Activated T-cell treated with anti-CD3 and anti-CD28 coated beads, Interleukin-2, amount 50 U/mL, for 1 hour (primary cell): ENCODE data around the gene TCIRG1.
A peak's percentile ranks its signal among the peaks of the same experiment; 100 is the strongest.

Experiments used
- DNase-seq: peaks from one replicate; pipeline ENCODE4 v3.0.0-alpha.2; 2020

The TCIRG1 gene

DNA sequence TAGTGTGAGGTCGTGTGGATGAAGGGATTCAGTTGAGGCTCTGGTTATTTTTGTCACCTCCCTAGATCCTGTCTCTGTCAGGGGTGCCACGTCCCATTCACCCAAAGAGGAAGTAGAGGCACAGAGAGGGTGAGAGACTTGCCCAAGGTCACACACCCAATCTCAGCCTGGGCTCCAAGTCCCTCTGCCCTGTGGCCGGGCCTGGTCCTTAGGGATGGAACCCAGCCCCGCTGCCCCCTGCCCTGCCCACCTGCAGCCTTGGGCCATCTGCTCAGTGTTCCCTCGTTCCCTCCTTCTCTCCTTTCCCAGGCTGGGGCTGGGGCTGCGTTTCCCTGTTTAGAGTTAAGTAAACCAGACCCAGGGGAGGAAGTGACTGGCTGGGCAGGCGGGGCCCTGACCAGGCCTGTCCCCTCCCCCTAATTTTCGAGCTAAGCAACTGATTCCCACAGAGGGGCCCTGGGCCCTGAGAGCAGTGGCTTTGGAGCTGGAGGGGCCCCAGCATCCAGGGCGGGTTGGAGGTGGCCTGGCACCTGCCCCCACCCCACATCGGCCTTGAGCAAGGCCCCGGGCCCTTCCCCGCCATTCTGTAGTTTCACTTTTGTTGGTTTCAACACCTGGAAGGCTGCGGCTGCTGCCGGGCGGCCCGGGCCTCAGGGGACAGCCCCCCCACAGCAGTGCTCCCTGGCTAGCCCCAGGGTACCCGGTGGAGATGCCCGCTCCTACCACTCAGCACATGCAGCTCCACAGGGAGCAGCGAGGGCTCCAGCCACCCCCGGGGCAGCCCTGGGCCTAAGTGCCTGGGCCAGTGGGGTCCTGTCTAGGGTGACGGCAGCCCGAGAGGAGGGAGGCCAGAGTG is 1.5 kb downstream of the TCIRG1 start:
- DNase-seq: peak; percentile 58

GRCh38 chr11:68040957-68041591 is 2.2 kb downstream of the TCIRG1 start:
- no peak for DNase-seq

GRCh38 chr11:68041617-68042218 is 2.9 kb downstream of the TCIRG1 start:
- no peak for DNase-seq

DNA sequence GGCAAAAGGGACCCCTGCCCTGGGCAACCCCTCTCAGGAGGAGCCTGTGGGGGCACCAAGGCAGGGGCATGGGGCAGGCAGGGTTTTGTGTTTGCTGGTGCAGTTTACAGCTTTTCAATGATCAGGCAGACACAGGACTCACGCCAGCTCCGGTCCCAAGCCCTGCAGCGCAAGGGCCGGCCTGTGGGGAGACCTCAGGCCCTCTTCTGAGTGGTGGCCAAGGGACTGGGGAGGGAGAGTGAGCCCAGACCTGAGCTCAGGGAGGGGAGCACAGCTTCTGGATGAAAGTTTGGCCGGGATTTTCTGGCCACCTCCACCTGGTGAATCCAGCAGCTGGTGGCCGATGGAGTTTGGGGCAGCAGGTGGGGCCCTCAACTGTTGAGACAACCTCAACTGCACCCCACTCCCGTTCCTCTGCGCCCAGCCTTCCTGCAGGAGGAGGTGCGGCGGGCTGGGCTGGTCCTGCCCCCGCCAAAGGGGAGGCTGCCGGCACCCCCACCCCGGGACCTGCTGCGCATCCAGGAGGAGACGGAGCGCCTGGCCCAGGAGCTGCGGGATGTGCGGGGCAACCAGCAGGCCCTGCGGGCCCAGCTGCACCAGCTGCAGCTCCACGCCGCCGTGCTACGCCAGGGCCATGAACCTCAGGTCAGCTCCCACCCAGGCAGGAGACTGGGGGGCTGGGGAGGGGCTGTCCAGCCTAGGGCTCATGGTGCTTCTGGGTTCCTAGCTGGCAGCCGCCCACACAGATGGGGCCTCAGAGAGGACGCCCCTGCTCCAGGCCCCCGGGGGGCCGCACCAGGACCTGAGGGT is 3.6 kb downstream of the TCIRG1 start:
- no peak for DNase-seq

GRCh38 chr11:68043029-68043348 is 4.2 kb downstream of the TCIRG1 start:
- DNase-seq: no peak

DNA sequence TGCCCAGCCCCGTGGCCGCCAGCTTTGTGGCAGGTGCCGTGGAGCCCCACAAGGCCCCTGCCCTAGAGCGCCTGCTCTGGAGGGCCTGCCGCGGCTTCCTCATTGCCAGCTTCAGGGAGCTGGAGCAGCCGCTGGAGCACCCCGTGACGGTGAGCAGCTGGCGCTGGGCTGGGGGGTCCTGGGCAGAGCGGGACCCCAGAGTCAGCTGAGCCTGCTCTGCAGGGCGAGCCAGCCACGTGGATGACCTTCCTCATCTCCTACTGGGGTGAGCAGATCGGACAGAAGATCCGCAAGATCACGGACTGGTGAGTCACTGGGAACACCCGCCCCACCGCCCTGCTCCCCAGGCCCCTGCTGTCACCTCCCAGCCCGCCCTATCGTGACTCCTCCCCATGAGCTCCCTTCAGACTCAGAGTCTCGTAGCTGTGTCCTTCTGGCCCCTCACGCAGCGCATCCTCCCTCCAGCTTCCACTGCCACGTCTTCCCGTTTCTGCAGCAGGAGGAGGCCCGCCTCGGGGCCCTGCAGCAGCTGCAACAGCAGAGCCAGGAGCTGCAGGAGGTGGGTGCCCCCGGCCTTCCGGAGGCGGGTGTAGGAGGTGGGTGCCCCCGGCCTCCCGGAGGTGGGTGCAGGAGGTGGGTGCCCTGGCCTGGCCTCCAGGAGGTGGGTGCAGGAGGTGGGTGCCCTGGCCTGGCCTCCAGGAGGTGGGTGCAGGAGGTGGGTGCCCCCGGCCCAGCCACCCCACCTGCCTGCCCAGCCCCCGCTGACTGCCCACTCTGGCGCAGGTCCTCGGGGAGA is 4.7 kb downstream of the TCIRG1 start:
- DNase-seq: no peak

- DNase-seq: no peak
Measured at GRCh38 chr11:68044145-68044813, 5.5 kb downstream of the TCIRG1 start.

DNA sequence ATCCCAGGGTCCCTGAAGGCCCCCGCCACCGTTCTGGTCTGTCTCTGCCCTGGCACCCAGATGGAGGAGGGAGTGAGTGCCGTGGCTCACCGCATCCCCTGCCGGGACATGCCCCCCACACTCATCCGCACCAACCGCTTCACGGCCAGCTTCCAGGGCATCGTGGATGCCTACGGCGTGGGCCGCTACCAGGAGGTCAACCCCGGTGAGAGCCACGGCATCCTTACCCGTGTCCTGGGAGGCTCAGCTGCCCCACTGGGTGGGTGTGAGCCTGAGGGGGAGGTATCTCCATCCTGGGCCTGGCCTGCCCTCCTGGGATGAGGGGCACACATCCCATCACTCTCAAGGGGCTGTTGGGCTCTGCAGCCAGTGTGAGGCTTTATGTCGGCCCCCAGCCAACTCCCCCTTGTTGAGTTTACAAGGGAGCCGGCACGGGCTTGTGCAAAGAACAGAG is 6.1 kb downstream of the TCIRG1 start:
- no peak for DNase-seq

GRCh38 chr11:68047437-68048290 is 8.8 kb downstream of the TCIRG1 start:
- DNase-seq: no peak

GRCh38 chr11:68048681-68049508 is 10.1 kb downstream of the TCIRG1 start:
- no peak for DNase-seq

DNA sequence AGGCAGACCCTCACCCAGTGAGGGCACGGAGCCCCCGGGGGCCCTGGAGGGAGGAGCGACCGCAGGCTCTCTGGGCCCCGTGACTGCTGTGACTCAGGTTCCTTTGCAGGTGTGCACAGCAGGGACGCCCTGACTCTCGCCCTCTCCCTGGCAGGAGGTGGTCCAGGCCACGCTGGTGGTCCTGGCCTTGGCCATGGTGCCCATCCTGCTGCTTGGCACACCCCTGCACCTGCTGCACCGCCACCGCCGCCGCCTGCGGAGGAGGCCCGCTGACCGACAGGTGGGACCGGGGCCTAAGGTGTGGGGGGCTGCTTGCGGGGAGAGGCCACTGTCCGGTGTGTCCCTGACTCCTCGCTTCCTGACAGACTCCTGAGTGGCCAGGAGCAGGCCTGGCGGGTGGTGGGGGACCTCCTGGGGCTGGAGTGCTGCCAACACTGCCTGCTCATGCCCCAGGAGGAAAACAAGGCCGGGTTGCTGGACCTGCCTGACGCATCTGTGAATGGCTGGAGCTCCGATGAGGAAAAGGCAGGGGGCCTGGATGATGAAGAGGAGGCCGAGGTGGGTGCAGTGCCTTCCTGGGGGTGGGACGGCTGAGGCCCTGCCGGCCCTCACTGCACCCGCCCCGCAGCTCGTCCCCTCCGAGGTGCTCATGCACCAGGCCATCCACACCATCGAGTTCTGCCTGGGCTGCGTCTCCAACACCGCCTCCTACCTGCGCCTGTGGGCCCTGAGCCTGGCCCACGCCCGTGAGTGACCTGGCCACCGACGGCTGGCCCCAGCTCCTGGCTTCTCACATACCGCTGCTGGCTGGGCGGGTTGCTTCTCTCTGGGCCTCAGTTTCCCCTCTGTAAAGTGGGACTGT is 10.9 kb downstream of the TCIRG1 start:
- DNase-seq: peak; percentile 18

DNA sequence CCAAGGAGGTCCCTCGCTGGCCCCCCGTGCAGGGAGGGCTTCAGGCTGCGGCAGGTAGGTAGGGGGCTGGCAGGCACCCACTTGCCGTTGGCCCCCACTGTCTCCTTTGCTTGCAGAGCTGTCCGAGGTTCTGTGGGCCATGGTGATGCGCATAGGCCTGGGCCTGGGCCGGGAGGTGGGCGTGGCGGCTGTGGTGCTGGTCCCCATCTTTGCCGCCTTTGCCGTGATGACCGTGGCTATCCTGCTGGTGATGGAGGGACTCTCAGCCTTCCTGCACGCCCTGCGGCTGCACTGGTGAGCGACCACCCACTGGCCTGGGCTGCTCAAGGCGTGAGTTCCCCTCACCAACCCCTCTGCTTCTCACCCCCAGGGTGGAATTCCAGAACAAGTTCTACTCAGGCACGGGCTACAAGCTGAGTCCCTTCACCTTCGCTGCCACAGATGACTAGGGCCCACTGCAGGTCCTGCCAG is 11.6 kb downstream of the TCIRG1 start:
- no peak for DNase-seq

DNA sequence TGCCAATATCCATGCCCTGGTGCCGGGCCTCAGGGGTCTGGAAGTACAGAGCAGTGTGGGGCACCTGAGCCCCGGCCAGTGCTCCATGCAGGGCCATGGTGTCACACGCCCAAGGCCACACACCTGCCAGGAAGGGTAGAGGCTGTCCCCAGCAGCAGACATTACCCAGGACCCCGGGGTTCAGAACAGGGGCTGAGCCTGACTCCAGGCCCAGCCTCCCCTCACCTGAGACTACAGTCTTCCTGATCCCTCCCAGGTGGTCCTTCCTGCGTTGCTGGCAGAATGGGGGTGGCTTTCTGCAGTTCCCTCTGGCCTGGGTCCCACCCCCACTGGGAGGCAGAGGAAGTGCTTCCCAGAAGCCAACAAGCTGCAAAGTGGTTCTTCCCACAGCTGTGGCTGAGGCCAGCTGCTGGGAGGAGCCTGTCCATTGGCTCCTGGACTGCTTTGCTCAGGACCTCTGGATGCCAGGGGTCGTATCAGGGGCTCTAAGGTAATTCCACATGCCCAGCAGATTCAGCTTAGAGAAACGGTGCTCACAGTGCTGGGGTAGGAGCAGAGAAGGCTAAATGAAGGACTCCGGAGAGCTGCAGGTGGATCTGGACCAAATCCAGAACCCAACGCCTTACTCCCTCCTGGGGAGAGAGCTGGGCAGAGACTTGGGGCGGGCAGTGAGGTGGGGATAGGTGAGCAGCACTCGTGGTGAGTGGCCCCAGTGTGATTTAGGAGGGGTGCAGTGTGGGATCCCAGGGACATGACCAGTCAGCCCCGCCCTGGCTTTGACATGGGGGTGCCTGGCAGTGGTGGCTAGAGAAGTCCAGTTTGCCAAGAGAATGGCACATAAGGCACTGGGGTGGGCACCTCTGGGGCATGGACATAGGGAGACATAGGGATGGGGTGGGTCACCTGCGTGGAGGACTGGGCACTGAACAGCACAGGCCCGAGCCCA is 12.6 kb downstream of the TCIRG1 start:
- peak; percentile 29 for DNase-seq

DNA sequence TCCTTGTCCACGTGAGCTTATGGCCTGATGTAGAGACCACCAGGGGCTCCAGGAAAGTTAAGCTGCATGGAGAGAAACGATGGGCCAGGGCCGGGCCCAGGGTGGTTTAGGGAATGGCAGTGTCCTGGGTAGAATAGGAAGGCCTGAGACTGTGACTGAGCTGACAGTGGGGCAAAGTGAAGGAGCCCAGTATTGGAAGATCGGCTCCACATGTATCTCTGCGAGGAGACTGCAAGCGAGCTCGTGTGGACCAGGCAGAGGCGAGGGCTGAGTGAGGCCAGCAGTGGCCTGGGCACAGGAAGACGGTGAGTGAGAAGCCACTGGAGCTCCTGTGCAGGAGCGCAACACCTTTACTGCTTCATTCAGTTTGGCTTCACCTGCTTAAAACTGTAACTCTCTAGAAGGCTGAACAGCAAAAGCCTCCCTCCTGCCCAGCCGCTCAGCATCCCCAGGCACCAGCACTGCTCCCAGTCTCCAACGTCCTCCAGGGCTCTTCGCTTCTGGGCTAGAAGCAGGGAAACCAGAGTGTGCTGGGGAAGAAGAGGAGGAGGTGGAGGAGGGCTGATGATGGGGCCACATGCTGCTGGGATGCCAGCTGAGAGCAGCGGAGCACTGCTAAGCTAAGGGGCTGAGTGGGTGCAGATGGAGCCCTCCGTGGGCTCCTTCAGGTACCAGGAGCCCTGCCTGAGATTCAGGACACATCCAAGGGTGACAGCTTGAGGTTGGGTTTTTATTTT is 13.5 kb downstream of the TCIRG1 start:
- no peak for DNase-seq

DNA sequence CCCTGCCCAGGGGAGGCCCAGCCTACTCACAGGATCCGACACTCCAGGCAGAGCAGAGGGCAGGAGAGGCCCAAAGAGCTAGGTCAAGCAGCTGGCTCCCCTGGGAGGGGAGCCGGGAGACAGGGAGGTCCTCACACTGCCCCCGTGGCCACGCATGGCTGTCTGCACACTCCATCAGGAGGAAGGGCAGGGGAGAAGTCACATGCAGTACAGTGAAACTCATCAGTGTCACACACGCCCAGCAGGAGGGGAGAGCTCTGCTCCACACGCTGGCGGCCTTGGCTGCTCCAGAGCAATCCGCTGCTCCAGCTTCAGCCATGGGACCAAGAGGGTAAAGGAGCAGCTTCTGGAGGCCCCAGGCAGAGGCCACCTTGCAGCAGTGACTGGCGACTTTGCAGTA is 14.3 kb downstream of the TCIRG1 start:
- DNase-seq: no peak

- DNase-seq: no peak
Measured at GRCh38 chr11:68053981-68054812, 15.4 kb downstream of the TCIRG1 start.
